ENCODE data around the gene SELENOF.
"Not testable (repeated sequence)": the region's sequence is repeated elsewhere in the genome, so short reads cannot be mapped to it uniquely, and the experiment has no call there.

The SELENOF gene

DNA sequence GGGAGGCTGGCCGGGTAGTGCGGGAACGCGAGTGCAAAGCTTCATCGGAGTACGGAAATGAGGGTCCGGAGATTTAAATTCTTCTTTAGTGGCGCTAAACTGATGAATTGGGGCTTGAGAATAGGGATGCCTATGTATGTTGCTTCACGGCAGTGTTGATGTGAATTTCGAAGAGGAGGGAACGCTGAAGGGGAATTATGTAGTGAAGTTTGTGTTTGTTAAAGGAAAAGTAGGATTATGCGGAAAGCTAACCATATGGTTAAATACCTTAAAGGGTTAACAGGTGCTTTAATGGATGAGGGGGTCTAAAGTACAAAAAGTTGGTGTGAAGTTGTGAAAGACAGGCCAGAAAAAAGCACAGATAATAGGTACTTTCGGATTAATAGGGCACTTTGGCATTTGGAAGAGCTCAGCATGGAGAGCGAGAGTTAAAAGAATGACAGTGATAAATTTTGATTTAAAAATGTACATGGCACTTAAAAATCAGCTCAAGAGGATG lies 1.9 kb upstream of the SELENOF start:
- no peak for DNase-seq

DNA sequence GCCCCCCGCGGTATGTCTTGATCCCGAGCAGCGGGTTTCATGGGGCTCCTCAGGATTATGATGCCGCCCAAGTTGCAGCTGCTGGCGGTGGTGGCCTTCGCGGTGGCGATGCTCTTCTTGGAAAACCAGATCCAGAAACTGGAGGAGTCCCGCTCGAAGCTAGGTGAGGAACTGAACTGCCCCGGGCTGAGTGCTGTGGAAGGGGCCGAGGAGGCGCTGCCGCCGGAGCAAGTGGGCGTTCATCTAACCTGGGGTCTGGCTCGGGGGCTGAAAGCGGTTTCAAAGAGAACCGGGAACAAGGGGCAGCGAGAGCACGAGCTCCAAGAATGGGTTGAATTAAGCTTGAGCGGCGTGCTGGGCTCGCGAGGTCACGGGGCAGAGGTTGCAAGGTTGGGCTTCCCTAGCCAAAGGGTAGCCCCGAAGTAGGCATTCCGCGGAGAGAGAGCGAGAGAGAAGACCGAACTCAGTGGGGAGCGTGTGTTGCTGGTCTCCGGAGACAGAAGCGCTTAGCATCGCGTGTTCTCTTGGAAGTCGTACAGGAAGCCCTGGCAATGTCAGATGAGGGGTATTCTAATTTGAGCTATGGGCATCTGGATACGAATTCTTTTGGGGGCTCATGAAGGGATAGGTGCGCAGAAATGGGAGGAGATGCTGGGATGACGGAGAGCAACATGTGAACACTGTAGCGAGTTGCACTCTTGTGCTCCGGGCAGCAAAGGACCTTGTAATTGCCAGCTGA lies 1.2 kb upstream of the SELENOF start:
- DNase-seq = peak; percentile 41

DNA sequence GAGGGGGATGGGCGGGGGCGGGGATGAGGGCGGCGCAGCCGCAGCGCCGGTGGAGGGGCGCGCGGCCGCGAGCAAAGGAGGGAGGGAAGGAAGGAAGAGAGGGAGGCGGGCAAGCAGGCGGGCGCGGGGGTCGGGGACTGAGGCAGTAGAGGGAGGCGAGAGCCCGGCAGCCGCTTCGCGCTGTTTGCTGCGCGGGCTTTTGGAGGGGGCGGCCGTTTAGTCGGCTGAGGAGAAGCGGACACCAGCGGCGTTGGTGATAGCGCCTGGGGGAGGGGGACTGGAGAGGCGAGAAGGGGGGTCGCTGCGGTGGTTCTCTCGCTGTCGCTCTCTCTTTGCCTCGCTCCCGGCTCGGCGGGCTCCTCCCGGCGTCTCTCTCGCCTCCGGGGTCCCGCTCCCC lies 673 bp upstream of the SELENOF start, which contains the start of gene HS2ST1:
TSS of gene HS2ST1 (plus strand) at position 35 of the 397 bp plus-strand sequence.
- no peak for DNase-seq

DNA sequence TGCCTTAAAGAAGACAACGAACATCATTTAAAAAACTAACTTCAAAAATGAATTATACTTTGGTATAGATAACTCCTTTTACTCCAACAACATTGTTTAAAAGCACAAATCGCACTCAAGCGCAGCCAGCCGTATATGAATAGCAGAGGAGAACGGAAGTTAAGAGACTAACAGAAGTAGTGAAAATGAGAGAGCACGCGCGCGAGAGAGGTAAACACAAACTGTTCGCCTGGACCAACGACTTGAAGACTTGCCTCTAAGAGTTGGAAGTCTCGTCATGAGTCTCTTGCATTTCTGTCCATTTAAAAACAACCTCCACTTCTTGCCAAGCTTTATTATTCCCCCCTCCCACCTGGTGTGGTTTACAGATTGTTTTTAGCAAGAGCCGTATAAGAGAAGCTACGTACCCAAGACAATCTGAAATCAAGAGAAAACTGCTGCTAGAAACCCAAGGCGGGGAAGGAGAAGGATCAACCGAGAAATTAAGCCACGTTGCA lies 479 bp downstream of the SELENOF start:
- peak; percentile 23 for DNase-seq

DNA sequence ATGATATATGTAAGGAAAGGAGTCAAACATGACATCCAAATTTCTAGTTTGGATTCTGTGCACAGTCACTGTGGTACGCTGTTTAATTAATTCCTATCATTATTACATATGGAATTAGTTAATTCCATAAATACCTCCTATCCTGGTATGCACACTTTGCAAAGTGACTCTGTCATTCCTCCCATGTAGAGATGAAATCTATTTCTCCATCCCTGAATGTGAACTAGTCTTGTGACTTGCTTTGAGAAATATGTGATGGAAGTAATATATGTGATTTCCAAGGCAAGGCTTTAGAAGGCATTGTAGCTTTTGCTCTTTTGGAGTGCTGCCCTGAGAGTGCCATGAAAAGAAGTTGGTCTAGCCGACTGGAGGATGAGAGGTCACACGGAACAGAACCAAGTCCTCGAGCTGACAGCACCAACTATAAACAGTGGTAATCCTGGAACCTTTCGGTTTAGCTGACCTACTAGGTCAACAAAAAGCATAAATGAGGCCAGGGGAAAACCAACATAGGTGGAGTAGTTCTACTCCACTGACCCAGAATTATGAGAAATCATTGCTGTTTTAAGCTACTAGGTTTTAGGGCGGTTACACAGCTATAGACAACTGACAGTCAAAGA lies 1.5 kb downstream of the SELENOF start:
- DNase-seq = no peak

DNA sequence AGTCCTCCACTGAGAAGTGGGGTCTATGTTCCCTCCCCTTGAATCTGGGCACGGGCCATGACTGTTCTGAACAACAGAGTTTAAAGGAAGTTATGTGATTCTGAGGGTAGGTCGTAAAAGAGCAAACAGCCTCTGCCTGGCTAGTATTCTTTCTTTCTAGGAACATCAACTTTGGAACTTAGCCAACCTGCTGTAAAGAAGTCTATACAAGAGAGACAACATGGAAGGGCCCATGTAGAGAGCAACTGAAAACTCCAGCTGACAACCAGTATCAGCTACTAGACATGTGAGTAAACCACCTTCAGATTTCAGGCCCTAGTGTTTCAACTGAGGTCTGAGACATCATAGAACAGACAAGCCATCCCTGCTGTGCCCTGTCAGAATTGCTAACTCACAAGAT lies 7.5 kb downstream of the SELENOF start:
- no peak for DNase-seq

DNA sequence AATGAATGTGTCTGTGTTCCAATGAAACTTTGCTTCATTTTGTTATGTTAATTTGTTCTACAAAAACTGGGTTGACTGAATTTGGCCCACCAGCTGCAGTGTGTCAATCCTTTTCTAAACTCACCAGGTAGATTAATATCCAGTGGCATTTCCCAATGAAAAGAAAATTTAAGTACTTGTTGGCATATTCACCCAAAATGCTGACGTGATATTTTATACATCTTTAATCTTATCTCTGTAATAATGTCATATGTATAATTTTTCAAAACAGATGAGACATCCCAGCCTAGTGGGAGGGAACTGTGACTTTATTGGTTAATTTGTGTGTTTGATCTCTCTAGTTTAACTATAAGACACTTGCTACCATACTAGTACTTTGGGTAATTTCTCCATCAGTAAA lies 8.1 kb downstream of the SELENOF start:
- no peak for DNase-seq

DNA sequence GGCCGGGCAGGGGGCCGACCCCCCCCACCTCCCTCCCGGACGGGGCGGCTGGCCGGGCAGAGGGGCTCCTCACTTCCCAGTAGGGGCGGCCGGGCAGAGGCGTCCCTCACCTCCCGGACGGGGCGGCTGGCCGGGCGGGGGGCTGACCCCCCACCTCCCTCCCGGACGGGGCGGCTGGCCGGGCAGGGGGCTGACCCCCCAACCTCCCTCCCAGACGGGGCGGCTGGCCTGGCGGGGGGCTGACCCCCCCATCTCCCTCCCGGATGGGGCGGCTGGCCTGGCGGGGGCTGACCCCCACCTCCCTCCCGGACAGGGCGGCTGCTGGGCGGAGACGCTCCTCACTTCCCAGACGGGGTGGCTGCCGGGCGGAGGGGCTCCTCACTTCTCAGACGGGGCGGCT lies 14.5 kb downstream of the SELENOF start:
- DNase-seq = not testable (repeated sequence)

DNA sequence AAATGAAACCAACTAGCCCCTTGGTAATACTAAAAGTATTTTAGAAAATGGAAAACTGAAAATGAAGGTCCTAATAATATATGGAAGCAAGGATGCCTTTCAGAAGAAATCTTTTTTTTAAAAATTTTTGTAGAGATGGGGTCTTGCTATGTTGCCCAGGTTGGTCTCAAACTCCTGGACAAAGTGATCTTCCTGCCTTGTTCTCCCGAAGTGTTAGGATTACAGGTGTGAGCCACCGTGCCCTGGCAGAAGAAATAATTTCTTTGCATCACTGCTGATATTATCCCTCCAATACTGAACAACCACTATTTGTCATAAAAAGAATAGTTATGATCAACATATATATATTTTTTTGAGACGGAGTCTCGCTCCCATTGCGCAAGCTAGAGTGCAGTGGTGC lies 25.6 kb downstream of the SELENOF start:
- DNase-seq = no peak

DNA sequence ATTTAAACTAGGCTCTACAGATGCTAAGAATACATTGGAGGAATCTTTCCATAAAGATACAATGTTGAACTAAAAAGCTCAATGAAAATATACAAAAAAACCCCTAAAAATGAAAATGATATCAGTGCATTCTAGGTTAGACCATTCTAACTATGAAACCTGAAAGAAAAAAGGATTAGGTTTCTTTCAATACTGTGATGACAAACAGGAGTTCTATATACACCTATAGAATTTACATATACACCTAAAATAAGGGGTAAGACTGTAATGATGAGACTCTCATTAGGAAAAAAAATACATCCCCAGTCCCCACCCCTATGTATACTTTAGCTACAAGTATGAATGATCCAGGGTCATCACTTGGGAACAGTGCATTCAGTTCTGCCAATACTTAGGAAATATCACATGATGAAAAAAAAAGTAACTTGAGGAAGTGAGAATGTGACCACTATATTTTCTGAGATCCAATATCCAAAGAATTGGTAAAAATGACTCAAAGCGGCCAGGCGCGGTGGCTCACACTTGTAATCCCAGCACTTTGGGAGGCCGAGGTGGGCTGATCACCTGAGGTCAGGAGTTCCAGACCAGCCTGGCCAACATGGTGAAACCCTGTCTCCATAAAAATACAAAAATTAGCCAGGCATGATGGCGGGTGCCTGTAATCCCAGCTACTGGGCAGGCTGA lies 26.3 kb downstream of the SELENOF start:
- no peak for DNase-seq

DNA sequence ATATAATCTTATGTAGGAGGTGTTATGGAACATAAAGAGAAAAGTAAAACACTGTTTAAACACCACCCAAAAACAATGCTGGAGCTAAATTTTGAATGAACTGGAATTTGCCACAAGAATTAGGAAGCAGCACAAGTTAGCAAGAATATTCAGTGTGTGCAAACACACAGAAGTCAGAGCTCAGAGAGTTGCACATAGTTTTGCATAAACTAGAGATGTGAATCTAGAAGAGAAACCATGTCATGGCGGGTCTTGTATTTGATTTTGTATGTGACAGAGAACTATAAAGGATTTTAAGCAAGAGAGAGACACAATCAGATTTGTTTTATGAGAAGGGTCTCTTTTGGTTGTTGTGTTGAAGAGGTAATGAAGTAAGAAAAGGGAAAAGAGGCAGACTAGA lies 38.2 kb downstream of the SELENOF start:
- no peak for DNase-seq

DNA sequence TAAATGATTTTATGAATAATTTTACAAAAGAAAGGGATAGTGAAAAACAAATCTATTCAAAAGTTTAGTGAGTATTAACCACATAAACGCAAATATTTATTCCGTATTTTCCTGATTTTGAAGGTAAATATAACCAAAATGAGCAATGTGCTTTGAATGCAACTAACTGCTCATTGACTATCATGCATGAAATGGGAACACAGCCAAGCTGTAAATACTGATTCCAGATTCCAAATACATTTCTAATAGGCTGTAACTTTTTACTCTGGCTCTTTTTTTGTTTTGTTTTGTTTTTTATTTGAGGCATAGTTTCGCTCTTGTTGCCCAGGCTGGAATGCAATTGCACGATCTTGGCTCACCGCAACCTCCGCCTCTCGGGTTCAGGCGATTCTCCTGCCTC lies 41.8 kb downstream of the SELENOF start:
- no peak for DNase-seq

DNA sequence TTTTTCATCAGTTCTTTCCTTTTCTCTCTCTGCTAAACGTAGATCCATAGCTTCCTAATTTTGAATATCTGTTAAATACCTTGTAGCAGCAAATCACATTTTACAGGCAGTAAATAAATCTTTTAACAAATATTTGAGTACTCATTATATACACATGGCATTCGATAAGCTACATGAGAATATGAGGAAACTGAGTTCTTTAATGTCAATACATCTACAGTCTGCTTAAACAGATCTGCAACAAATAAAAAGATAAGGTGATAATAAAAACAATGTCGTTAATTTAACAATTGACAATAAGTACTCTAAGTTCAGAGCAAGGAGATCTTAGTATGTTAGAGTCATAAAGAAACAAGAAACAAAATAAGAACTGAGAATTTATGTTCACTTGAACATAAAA lies 42.9 kb downstream of the SELENOF start:
- DNase-seq = no peak

DNA sequence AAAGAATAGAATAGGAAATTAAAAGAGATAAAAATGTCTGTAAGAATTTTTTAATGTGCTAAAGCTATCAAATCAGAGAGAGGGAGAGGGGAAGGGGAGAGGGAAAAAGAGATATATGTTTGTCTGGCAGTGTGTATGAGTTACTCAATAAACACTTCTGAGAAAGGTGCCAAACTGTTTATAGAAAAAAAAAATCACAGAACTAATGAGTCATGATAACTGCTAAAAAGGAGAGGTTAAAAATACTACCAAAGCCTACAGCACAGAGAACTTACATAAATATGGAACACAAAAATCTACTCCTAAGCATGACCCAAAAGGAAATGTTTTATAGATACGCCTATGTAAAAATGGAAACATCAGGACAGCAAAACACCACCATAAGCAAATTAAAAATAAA lies 45.4 kb downstream of the SELENOF start:
- DNase-seq = no peak

DNA sequence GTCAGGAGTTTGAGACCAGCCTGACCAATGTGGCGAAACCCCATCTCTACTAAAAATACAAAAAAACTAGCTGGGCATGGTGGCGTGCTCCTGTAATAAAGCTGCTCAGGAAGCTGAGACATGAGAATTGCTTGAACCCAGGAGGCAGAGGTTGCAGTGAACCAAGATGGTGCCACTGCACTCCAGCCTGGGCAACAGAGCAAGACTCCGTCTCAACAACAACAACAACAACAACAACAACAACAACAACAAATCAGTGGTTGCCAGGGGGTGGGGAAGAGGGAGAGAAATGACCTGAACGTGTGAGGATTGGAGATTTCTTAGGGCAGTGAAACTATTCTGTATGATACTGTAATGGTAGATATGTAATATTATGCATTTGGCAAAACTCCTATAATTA lies 46.6 kb downstream of the SELENOF start:
- not testable (repeated sequence) for DNase-seq

DNA sequence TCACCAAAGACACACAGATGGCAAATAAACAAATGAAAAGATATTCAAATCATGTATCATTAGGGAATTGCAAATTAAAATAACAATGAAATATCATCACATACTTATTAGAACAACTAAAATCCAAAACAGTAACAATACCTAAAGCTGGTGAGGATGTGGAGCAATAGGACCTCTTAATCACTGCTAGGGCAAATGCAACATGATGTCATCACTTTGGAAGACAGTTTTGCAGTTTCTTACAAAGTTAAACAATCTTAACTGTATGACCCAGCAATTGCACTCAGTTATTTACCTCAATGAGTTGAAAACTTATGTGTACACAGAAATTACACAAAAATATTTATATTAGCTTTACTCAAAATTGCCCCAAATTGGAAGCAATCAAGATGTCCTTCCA lies 47.3 kb downstream of the SELENOF start:
- no peak for DNase-seq

DNA sequence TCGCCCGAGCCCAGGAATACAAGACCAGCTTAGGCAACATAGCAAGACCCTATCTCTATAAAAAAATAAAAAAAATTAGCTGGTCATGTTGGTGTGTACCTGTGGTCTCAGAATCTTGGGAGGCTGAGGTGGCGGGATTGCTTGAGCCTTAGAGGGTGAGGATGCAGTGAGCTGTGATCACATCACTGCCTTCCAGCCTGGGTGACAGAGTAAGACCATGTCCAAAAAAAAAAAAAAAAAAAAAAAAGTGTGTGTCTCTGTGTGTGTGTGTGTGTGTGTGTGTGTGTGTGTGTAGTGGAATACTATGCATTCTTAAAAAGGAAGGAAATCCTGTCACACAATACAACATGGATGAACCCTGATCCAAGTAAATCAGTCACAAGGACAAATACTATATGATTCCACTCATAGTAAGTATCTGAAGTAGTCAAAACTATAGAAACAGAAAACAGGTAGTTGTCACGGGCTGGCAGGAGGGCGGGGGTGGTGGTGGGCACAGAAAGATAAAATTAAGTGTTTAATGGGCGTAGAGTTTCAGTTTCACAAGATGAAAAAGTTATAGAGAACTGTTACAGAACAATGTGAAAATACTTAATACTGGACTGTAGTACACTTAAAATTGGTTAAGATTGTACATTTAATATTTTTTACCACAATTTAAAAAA lies 47.8 kb downstream of the SELENOF start:
- no peak for DNase-seq

DNA sequence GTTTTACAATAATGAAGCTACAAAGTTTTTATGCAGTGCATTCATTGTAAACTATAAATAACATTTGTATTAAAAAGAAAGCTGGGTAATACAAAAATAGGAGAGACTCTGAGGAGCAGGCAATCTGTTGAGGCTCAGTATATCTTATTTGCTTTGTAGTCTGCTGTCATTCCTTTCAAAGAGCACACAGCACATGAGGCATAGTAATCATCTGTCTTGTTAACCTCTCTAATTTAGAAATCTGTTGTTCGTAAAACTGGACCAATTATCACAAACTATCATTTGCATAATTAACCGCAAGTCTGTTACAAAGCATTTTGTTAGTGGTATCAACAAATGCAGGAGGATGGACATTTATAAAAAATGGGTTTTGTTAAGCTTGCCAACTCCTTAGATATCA lies 51.0 kb downstream of the SELENOF start:
- DNase-seq = no peak

DNA sequence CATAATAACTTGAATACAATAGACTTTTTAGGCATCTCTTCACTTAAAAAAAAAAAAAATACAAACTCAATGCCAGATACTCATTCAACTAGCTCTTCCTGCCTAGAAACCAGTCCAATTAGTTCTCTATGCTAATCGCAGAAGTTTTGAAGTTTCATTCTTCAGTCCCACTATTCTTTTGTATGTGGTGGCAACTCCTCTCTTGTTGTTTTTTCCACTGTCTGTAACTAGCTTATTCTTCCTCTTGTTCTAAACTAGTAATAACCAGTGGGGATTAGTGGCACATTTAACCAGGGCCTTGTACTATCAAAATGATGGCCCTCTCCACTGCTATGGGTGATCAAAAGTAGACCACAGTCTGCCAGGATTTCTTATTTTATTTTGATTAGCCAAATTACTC lies 52.5 kb downstream of the SELENOF start:
- no peak for DNase-seq

DNA sequence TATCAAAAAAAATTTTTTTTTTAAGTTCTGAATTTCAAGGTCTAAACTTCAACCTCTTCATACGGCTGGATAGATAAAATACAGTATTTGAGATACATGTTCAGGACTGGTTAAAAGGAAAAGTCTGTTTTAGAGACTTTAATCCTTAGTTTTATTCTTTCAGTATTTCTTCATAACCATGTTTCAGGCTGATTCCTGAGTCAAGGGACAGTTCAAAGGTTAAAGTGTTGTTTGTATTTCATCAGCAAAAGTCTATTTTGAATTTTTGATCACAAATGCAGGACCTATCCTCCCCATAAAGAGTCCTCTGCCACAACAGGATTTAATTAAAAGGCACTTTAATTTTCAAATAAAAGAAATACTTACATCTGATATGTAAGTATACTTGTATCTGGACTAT lies 53.5 kb downstream of the SELENOF start:
- DNase-seq = no peak

DNA sequence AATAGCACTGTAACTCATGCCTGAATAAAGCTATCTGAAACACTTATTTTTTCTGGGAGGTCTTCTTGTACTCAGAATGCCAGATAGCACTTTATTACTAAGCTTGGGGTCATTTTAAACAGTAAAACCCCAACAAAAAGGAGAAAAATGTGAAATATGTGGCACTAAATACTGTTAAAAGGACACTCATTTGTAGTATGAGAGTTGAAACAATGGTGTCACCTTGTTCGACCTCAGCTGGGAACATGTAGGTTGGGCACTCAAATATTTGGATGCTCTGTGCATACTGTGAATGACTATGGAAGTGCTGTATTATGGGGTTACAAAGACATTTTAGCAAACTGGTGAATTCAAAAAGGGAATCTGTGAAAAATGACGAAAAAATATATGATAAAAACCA lies 53.9 kb downstream of the SELENOF start:
- no peak for DNase-seq

DNA sequence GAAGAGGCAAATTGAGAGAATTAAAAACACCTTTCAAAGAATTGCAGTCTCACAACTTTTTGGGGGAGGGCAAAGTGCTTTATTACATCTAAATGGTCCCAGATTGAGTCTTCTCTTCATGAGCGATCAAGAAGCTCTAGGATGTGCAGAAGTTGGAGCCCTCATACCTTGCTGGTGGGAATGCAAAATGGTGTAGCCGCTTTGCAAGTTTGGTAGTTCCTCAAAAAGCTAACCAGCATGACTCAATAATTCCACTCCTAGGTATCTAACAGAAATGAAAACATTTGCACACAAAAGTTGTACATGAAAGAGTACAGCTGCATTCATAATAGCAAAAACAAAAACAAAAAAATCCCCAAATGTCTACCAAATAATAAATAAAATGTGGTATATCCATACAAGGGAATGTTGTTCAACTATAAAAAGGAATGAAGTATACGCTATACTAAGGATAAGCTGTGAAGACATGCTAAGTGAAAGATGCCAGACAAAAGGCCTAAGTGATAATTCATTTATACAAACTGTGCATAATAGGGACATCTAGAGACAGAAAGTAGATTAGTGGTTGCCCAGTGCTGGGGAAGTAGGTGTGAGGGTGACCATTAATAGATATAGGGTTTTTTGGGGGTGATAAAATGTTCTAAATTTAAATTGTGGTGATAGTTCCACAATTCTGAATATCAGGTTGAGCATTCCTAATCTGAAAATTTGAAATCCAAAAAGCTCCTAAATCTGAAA lies 55.2 kb downstream of the SELENOF start:
- DNase-seq = no peak

DNA sequence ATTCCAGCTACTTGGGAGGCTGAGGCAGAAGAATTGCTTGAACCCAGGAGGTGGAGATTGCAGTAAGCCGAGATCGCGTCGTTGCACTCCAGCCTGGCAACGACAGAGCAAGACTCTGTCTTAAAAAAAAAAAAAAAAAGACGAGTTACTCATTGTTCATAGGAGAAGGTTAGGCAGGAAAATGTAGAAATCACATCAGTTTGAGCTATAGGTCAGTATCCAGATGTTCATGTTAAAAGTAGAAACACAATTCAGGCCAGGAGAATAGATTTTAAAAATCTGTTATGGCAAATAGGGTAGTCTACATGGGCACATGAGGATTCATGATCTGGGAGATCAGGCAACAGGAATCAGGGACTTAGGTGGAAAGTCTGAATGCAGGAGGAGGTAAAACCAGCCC lies 57.7 kb downstream of the SELENOF start:
- no peak for DNase-seq
